HG03064 (cell line): ENCODE results near the gene UBE2Q1.

Experiments used
- ATAC-seq: cut with Tn5 transposase; IDR thresholded peaks from one replicate; pipeline ENCODE4 v1.9.1; 2021; ENCODE audit warnings: low read depth; ENCODE audit not compliant: unreplicated experiment

Gene UBE2Q1

GRCh38 chr1:154578058-154578418 is 19.6 kb upstream of the UBE2Q1 start:
- no peak for ATAC-seq

GRCh38 chr1:154577346-154578057 is 19.0 kb upstream of the UBE2Q1 start:
- ATAC-seq, result no peak

GRCh38 chr1:154575951-154576566 is 17.6 kb upstream of the UBE2Q1 start:
- ATAC-seq, result no peak

- no peak for ATAC-seq
Observed at GRCh38 chr1:154575147-154575927, 16.9 kb upstream of the UBE2Q1 start.

- ATAC-seq, result no peak
Observed at GRCh38 chr1:154574716-154575115, 16.3 kb upstream of the UBE2Q1 start.

- no peak for ATAC-seq
Observed at GRCh38 chr1:154573168-154573510, 14.7 kb upstream of the UBE2Q1 start.

- no peak for ATAC-seq
Observed at GRCh38 chr1:154572468-154573167, 14.2 kb upstream of the UBE2Q1 start.

- ATAC-seq, result no peak
Observed at GRCh38 chr1:154571964-154572288, 13.5 kb upstream of the UBE2Q1 start.

GRCh38 chr1:154571244-154571963 is 12.9 kb upstream of the UBE2Q1 start:
- ATAC-seq, result no peak

- ATAC-seq, result no peak
Observed at GRCh38 chr1:154568157-154568815, 9.8 kb upstream of the UBE2Q1 start.

GRCh38 chr1:154567386-154568156 is 9.1 kb upstream of the UBE2Q1 start, which contains the start of gene CHRNB2:
CHRNB2 (plus strand) TSS chr1:154567778; CDS start chr1:154568045, 267 bp downstream.
- no peak for ATAC-seq

- ATAC-seq, result no peak
Observed at GRCh38 chr1:154565876-154566275, 7.4 kb upstream of the UBE2Q1 start.

- peak; percentile 39 for ATAC-seq
Observed at GRCh38 chr1:154559466-154560044, 1.1 kb upstream of the UBE2Q1 start.

GRCh38 chr1:154558720-154559465 is 431 bp upstream of the UBE2Q1 start:
- ATAC-seq, result peak; percentile 77

- no peak for ATAC-seq
Observed at GRCh38 chr1:154557248-154557938, 1.1 kb downstream of the UBE2Q1 start.

- no peak for ATAC-seq
Observed at GRCh38 chr1:154556422-154556821, 2.0 kb downstream of the UBE2Q1 start.
